ENCODE results near the gene OR8K5.
"Not testable (repeated sequence)": the region's sequence is repeated elsewhere in the genome, so short reads cannot be mapped to it uniquely, and the experiment has no call there.

Gene OR8K5

GRCh38 chr11:56160217-56160616 is at the start of gene OR8K5:
TSS of gene OR8K5 (minus strand) at chr11:56160317. CDS start at chr11:56160317, 0 bp downstream.
- DNase-seq: no peak

GRCh38 chr11:56207790-56208189 is 47.7 kb upstream of the OR8K5 start:
- DNase-seq: no peak

DNA sequence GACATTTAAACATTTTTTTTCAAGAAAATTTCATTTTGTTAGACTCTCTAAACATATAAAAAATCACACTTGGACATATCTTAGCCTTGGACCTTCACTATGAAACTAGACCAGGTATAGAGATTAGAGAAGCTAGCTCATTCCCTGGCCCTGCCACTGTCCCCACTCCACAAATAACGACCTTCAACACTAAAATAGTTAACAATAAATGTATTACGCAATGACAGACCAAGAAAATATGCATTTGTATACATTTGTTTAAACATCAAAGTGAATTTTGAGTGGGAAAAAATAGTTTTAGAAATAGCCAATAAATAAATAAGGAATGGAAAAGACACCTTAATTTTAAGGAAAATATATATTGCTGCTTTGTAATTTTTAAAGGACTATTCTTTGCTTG is 37.2 kb upstream of the OR8K5 start:
- DNase-seq: no peak

- DNase-seq: no peak
Measured at GRCh38 chr11:56196705-56197104, 36.6 kb upstream of the OR8K5 start.

DNA sequence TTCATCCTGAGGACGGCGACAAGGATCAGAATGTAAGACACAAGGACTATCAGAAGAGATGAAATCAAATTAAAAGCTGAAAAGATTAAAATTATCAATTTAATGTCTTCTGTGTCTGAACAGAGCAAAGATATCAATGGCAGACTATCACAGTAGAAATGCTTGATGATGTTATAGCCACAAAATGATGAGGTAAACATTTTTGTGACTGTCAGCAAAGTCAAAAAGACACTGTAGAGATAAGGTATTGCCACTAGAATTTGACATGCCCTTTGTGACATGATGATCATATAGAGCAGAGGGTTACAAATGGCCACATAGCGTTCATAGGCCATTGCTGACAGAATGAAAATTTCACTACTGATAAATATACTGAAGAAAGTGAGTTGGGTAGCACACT is 28.5 kb upstream of the OR8K5 start:
- no peak for DNase-seq

DNA sequence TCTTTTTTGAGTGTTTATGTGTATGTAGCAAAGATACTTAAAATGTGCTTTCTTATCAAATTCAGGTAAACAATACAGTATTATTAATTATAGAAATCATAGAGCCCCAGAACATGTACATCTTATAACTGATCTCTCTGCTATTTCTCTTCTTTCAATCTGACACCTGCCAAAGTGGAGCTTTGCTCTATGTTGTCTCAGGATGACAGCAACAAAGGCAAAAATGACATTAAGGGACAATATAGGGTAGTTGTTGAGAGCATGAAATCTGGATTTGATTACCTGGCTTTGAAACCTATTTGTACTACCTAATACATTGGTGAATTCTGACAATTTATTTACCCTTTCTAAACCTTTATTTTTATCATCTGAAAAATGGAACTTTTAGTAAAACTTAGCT is 23.3 kb upstream of the OR8K5 start:
- no peak for DNase-seq

GRCh38 chr11:56176318-56176717 is 16.2 kb upstream of the OR8K5 start, which contains the start of gene OR5J2:
TSS of gene OR5J2 (plus strand) at chr11:56176618. CDS start at chr11:56176618, 0 bp downstream.
- DNase-seq: no peak

DNA sequence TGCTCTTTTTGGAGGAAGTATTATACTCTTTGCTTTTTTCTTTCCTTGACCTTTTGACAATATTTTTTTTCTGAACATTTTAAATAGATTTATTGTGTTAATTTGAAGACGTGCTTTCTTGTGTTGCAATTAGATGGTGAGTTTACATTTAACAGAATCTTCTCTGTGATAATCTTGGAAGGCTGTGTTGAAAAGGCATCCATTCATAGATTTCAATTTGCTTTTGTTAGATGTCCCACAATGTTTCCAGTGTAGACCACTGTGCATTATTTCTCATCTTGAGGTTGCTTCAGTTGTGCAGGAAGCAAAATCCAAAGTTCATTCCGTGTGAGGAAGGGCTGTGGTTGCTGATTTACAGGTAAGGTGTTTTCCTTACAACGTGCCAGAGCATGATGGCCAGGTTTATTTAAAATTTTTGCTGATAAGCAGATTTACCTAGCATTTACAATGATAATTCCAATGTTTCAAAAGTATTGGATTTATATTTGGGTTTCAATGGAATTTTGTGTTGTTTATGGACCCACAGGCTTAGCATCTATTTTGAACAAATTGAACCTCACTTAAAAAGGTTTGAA is 12.2 kb upstream of the OR8K5 start:
- DNase-seq: no peak

GRCh38 chr11:56163804-56164203 is 3.7 kb upstream of the OR8K5 start:
- no peak for DNase-seq

DNA sequence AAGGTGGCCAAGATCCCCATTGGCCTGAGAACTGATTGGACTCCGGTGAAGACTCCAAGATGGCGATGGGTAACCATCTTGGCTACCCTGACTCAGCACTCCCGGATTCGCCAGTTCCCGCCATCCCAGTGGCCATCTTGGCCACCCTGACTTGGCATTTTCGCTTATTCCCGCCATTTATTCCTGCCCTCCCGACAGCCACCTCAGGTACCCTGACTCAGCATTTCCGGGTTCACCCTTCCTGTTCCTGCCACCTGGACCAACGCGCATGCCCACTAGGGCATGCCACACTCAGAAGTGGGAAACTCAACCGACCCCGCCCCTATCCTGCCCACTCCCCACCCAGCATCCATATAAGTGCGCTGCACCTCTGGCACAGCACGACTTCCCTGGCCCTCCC is 7.8 kb downstream of the OR8K5 start:
- no peak for DNase-seq

GRCh38 chr11:56151376-56151775 is 8.7 kb downstream of the OR8K5 start:
- no peak for DNase-seq

GRCh38 chr11:56143681-56144080 is 16.4 kb downstream of the OR8K5 start:
- DNase-seq: not testable (repeated sequence)

GRCh38 chr11:56140151-56140661 is 19.9 kb downstream of the OR8K5 start, which contains the start of gene OR8J3:
TSS of gene OR8J3 (minus strand) at chr11:56140201. CDS start at chr11:56137718, 2,483 bp downstream.
- no peak for DNase-seq

GRCh38 chr11:56122073-56122472 is 38.0 kb downstream of the OR8K5 start, which contains the start of gene OR8H3:
TSS of gene OR8H3 (plus strand) at chr11:56122373. CDS start at chr11:56122373, 0 bp downstream.
- DNase-seq: no peak
